Thoracic aorta (tissue), 2 donors: ENCODE results near the gene CRYBB1. TPM values are rescaled to one million over a fixed set of nuclear protein-coding genes. Genes with fewer than 3 reads are reported as not detected.

ENCODE experiments used
- ATAC-seq: fragments of 150-250 bp; one replicate; pipeline ENCODE4 v1.8.0; 2017; ENCODE audit warnings: low read depth; ENCODE audit not compliant: insufficient number of reproducible peaks, low FRiP score
- DNase-seq: peaks from one replicate; pipeline ENCODE4 v3.0.0-alpha.2; 2020; ENCODE audit warnings: low spot score
- H3K27ac ChIP-seq, 2 donors: fragments of 200-600 bp; sonication (generic); 1 replicate in 1 of 2; 2 replicates in 1 of 2; pipeline ENCODE4 v1.5.1; 2016; ENCODE audit warnings: mild to moderate bottlenecking in 2 of 2, moderate library complexity in 2 of 2
- H3K27me3 ChIP-seq: fragments of 200-600 bp; sonication (generic); replicated peaks from 2 replicates; pipeline ENCODE4 v1.6.0; 2016; ENCODE audit warnings: mild to moderate bottlenecking; ENCODE audit not compliant: insufficient read depth
- H3K36me3 ChIP-seq: fragments of 200-600 bp; sonication (generic); one replicate; pipeline ENCODE4 v1.5.1; 2016
- H3K4me1 ChIP-seq, 2 donors: fragments of 200-600 bp; sonication (generic); 1 replicate in 1 of 2; 2 replicates in 1 of 2; pipeline versions ENCODE4 v1.5.1 to v1.6.0; 2016; ENCODE audit warnings: low read depth in 2 of 2, mild to moderate bottlenecking in 1 of 2; ENCODE audit not compliant: control insufficient read depth in 1 of 2
- H3K4me3 ChIP-seq: fragments of 200-600 bp; sonication (generic); 2 replicates; pipeline ENCODE4 v1.5.1; 2016; ENCODE audit warnings: mild to moderate bottlenecking
- H3K9me3 ChIP-seq: fragments of 200-600 bp; sonication (generic); 2 replicates; pipeline ENCODE4 v1.5.1; 2016
- total RNA-seq, 2 donors: library from RNA; depleted of rRNA; stranded (reverse); fragments of >200 nt; gene quantifications; one replicate each; pipeline versions ENCODE4 v1.1.0 to v1.2.3, GENCODE V29; 2016
- TF ChIP-seq, protein P1 (sequence below): fragments of 200-600 bp; sonication (generic); IDR thresholded peaks from one replicate; pipeline ENCODE4 v1.5.1; 2019; ENCODE audit warnings: antibody characterized with exemption

CRYBB1 gene
- total RNA-seq, 2 donors from 2014 or later: 0.71 to 2.6 TPM

DNA sequence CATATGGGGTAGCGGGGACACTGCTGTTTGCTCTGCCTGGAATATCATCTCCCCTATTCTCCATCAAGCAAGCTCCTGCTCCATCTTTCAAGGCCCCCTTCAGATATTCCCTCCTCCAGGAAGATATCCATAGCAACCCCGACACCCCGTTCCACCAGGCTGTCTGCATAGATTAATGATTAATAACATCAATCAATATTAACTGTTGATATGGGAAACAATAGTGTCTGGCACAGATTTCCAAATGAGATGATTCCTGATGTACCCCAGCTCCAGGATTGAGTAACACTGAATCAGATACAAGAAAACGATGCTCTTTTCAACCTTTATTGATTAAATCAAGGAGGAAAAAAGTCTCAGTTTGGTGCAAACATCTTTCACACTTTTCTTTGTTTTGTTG lies 20.3 kb downstream of the CRYBB1 start:
- DNase-seq (no peak), ATAC-seq (no peak)
- no peaks in the 10 kb centered on the region for H3K27me3 ChIP-seq
- H3K4me3 ChIP-seq: no peak overlapping the region
- no peaks in the 10 kb centered on the region for H3K4me1 ChIP-seq
- no peak overlapping the region for H3K27ac ChIP-seq
- H3K36me3 ChIP-seq: no peaks in the 10 kb centered on the region
- no peaks in the 10 kb centered on the region for H3K9me3 ChIP-seq
- TF ChIP-seq, protein P1, sequence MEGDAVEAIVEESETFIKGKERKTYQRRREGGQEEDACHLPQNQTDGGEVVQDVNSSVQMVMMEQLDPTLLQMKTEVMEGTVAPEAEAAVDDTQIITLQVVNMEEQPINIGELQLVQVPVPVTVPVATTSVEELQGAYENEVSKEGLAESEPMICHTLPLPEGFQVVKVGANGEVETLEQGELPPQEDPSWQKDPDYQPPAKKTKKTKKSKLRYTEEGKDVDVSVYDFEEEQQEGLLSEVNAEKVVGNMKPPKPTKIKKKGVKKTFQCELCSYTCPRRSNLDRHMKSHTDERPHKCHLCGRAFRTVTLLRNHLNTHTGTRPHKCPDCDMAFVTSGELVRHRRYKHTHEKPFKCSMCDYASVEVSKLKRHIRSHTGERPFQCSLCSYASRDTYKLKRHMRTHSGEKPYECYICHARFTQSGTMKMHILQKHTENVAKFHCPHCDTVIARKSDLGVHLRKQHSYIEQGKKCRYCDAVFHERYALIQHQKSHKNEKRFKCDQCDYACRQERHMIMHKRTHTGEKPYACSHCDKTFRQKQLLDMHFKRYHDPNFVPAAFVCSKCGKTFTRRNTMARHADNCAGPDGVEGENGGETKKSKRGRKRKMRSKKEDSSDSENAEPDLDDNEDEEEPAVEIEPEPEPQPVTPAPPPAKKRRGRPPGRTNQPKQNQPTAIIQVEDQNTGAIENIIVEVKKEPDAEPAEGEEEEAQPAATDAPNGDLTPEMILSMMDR: no peak

DNA sequence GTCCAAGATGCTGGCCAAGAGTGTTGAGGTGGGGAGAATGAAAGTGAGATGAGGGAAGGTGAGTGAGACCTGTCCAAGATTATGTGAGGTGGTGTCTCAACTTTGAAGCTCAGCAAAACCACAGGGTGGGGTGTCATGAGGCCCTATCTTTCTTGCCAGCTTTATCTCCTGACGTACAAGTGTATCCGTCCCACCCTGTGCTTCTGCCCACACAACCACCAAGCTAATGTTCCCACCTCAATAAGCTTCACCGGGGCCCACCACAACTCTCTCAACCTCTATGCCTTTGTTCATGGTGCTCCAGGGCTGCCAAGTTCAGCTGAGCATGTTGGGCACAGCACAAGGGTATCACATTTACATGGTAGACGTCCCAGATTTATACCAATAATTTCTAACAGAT lies 20.8 kb downstream of the CRYBB1 start:
- DNase-seq (no peak), ATAC-seq (no peak)
- Histone ChIP-seq H3K4me1 (no peaks in the 10 kb centered on the region), H3K9me3 (no peaks in the 10 kb centered on the region), H3K36me3 (no peaks in the 10 kb centered on the region), H3K4me3 (no peak overlapping the region), H3K27me3 (no peaks in the 10 kb centered on the region), H3K27ac (no peak overlapping the region)
- TF ChIP-seq, protein P1: no peak

DNA sequence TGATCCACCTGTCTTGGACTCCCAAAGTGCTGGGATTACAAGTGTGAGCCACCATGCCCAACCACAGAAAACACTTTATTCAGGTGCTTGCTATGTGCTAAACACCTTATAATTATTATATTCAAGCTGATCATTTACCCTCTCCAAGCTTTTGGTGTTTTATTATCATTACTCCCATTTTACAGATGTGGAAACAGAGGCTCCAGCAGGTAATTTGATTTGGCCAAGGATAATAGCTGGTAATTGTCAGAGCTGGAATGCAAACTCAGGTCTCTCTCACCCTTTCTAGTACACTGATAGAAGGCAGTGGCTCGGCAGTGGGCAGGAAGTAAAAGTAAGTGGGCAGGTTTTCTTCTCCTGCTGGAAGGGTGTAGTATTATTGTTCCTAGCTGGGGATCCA lies 24.1 kb downstream of the CRYBB1 start:
- Histone ChIP-seq H3K4me1 (peaks cover 8 to 11% of the 10 kb centered on the region in 2 donors), H3K36me3 (no peaks in the 10 kb centered on the region), H3K27me3 (no peaks in the 10 kb centered on the region), H3K27ac (no peak overlapping the region), H3K4me3 (no peak overlapping the region), H3K9me3 (no peaks in the 10 kb centered on the region)
- DNase-seq (no peak), ATAC-seq (no peak)
- TF ChIP-seq, protein P1: no peak

DNA sequence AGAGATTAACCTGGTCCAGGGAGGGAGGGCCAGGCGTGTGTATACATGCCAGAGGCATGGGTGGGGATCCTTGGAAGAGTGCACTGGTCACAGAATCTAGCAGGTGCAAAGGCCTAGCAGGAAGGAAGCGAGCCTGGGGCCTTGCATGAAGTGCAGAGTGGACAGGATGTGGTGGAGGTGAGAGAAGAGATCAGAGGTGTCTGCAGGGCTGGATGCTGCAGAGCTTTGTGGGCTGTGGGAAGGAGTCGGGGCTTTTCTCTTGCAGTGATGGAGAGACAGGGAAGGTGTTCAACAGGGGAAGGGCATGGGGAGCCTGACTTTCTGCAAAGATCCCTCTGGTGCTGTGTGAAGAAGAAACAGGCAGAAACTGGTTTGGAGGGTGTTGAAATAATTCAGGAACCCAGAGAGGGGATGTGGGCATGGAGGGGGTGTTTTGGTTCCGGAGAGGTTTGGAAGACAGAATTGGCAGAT lies 25.4 kb downstream of the CRYBB1 start:
- ATAC-seq: no peak

DNA sequence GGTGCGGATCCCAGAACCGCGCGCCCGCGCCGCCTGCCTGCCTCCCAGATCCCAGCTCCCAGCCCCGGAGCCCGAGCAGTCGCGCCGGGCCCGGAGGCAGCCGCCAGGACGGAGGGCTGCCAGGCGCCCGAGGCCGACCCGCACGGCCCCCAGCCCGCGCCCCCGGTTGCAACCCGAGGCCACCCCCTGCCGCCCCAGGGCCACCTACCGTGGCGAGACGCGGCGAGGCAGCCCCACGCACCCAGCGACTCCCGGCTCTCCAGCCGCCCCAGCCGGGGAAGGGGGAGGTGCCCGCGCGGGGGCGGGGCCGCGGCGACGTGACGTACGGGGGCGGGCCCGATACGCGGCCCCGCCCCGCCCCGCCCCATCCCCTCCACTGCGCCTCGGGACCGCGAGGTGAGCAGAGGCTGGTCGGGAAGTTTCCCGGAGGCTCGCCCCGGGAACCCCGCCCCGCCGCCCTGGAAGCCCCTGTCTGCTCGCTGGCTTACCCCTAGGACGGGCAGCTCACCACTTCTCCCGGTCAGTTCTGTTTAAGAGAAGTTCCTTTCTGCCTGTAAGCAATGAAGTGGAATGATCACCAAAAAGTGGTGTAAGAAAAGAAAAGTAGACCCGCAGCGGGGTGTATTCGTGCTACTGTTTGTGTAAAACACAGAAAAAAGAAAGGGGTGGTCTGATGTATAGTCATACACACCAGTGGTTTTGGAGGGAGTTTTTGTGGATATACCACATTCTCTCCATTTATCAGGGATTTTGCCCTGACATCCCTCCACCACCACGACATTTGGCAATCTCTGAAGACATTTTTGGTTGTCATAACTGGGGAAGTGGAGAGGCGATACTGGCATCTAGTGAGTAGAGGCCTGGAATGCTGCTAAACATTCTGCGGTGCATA lies 27.7 kb downstream of the CRYBB1 start, which contains the start of gene TPST2:
TPST2 (minus strand) TSS at position 288 of the 892 bp plus-strand sequence. CDS start 48,502 bp downstream, outside the sequence.
- peak; percentile 87 for ATAC-seq
- no peaks in the 10 kb centered on the region for H3K9me3 ChIP-seq

More for the DNA sequence above, 25.4 kb downstream of the CRYBB1 start:
- H3K4me3 ChIP-seq: no peak overlapping the region
- H3K4me1 ChIP-seq: peaks cover 9 to 17% of the 10 kb centered on the region in 2 donors
- H3K36me3 ChIP-seq: no peaks in the 10 kb centered on the region
- TF ChIP-seq, protein P1: no peak
- H3K9me3 ChIP-seq: no peaks in the 10 kb centered on the region
- H3K27ac ChIP-seq: no peak overlapping the region
- no peaks in the 10 kb centered on the region for H3K27me3 ChIP-seq
- no peak for DNase-seq

More for the DNA sequence above, 27.7 kb downstream of the CRYBB1 start, which contains the start of gene TPST2:
- Histone ChIP-seq H3K27me3 (no peaks in the 10 kb centered on the region), H3K4me1 (peaks cover 13 to 23% of the 10 kb centered on the region in 2 donors), H3K27ac (peak within 1 kb of the TSS; percentile 50 to 63), H3K36me3 (no peaks in the 10 kb centered on the region), H3K4me3 (peak within 1 kb of the TSS; percentile 99)
- TF ChIP-seq, protein P1: no peak
- no peak for DNase-seq
